ENCODE results near the gene KRT4.

The KRT4 gene

DNA sequence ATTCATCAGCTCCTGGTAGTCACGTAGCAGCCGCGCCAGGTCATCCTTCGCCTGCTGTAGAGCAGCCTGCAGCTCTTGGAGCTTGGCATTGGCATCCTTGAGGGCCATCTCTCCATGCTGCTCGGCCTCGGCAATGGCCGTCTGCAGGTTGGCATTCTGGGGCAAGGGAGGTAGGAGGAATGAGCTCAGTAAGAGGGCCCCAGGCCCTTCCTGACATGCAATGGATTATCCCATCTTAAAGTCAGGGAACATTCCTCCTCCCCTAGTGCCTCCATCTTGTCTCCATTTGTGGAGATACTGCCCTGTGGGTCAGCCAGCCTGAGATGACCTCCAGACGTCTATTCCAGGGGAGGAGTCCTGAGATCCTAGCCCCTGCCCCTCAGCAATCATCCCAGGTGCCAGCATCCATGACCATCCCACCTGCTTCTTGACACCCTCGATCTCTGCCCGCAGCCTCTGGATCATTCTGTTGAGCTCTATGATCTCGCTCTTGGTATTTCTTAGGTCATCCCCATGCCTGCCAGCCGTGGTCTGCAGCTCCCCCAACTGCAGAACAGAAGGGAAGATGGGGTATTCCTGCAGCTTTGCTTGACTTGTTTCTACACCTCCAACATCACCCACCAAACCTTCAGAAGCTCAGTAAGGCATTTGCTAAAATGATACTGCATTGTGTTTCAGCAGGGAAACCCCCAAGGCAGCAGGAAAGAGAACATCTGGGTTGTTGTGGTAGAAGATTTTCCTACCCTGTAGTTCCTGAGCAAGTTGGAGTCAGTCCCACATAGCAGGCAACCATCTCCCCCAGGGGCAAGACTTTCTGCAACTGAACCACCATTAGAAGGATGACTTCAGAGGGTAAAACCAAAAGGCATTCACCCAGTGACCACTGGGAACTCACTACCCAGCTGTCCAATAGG is 22.4 kb downstream of the KRT4 start:
- no peak for DNase-seq

DNA sequence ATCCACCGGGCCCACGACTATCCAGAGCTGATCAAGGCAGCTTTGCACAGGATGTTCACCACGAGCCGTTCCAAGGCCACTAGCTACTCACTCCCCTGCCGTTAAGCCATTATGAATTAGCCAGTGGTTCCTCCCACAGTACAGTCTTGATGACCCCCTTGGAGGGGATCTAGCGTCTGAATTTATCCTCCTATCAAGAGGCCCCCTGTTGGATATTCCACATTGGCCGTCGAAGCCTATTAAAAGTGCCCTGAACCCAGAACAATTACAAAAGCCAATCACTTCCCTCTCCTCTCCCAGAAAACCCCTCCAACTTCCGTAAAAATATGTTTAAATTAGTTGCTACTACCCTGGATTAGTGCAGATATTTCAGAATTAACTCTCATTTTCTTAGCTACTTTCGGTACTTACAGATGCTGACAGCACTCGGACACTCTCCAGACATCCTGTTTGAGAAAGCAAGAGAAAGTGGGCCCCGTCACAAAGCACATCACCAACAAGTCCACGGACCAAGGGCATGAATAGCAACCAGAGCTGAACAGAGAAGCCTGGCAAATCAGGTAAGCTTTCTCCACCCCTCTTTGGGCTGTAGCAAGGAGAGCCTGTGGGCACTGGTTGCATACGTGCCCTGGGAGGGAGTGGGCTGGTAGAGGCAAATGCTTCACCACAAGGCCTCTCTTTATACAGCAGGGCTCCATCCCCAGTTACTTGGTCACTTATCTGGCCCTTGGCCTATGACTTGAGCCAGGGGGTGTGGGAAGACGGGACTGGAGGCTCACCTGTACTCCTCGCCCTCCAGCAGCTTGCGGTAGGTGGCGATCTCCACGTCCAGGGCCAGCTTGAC is 23.3 kb downstream of the KRT4 start:
- DNase-seq: no peak

DNA sequence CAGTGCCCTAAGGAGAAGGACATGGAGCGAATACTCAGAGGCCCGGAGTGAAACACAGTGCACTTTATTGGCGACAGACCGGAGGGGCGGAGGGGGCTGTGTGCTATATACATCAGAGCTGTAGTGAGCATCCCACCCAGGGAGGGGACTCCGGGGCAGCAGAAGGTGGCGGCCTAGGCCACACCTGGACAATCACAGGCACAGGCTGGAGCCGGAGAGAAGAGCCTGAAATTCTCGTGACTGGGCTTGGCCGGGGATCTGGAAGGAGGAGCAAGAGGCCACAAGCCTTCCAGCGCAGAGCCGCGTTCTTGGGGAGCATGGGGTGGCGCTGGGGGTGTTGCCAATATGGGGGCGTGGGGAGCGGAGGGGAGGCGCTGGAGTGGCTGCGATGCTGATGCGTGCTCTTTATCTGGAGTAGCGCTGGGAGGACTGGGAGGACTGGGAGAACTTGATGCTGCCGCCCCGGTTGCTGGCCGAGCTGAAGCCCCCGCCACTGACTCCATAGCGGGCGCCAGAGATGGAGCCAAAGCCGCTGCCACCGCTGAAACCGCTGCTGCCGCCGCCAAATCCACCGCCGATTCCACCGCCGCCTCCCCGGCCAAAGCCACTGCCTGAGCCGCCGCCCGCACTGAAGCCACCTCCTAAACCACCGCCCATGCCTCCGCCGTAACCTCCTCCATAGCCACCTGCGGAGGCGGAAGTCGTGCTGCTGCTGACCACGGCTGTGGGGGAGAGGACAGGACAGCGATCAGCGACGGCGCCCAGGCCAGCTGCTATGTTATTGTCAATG is 24.1 kb downstream of the KRT4 start:
- no peak for DNase-seq

DNA sequence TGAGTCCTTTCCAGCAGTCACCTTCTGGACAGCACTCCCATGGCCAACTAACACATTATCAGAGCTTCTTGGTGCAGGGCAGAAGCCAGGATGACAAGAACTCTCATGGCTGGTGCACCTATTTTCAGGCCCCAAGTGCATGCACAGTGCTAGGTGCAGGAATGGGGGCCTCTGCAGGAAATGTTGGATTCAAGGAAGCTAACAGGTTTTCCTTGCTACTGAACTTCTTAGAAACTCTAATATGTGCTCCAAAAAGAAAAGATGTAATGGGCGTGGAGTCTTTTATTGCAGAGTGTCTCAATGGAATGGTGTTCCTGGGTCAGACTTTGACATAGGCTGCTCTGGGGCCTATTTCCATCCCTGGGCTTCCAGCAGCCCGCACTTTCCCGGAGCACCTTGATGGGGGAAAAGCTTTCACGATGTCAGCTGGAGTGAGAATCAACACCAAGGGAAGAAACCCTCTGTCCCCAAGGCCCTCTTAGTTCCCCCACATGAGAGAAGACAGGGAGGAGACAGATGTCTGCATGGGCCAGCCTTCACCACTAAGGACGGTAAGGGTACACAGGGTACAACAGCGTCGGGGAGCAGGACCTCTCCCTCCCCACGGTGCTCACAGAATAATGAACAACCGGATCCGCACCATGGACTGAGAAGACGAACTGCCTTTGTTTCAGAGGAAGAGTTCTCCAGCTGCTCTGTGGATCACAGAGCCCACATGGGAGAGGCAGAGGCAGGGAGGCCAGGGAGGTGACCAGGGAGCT is 24.9 kb downstream of the KRT4 start:
- DNase-seq: no peak

DNA sequence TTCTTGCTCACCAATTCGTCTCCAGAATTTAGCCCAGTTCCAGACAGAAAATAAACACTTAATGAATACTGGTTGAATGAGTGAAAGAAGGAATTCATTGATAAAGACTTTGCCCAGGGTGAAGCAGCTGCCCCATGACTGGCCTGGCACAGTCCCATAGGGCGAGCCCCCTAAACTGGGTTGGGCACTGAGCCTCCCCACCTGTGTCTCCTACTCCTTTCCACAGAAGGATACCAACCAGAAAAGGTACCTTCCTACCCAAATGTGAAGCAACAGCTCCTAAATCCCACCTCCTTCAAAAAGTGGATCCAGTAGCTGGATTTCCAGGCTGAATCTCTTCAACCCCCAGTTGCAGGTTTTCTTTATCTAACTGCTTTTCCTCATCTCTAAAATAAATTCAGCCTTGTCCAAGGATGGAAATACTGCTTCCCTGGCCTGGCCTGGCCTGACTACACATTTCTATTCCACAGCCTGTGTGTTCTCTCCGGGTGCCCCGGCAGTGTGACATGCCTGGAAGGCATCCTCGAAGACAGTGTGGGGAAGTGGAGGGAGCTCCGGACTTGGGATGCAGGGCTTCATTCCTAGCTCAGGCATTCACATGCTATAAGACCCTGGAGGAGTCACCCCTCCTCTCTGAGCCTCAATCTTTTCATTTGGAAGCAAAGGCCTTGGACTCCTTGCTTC is 25.6 kb downstream of the KRT4 start:
- DNase-seq: no peak

DNA sequence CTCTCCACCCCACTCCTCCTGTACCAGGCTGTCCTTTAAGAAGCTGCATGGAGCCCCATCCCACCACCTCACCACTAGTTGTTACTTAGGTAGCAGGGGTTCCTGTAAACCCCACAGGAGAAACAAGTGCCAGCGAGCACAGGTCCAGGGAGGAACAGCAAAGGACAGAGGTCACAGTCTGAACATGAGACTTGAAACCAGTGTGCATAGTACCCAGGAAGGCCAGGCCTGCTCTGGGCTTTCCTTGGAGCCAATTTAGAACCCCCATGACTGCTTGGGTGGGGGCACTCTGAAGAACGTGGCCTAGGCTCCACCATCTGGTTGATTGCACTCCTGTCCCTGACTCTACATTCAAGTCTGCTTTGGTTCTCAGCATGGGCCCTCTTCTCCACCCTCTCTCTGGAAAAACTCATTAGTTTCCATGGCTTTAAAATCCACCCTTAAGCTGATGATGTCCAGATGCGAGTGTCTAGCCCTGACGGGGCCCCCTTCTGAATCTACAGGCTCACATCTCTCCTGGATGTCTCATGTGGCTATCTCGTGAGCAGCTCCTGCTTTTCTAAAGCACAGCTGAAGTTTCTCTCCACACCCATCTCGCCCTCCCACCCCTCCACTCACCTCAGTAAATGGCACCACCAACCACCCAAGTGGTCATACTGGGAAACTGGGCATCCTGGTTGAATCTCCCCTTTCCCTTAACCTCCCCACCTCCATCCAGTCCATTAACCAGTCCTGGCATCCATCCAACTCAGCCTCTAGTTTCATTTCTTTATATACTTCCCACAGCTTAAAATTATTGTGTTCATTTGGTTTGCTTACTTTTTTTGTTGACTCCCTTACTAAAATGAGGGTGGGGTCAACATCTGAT is 26.4 kb downstream of the KRT4 start:
- DNase-seq: no peak

DNA sequence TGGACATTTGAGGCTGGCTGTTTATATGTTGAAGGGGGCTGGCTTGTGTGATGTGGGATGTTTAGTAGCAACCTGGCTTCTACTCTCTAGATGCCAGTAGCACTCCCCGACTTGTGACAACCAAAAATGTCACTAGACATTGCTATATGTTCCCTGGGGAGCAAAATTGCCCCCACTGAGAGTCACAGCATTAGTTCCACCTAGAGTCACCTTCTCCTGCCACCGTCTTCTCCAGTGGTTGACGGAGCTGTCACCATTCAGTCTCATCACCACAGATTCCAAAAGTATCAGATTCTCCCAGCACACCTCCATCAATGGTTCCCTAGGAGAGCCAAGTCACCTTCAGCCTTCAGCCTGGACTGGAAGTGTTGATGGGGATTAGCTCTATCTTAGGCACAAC is 29.0 kb downstream of the KRT4 start:
- DNase-seq: no peak

DNA sequence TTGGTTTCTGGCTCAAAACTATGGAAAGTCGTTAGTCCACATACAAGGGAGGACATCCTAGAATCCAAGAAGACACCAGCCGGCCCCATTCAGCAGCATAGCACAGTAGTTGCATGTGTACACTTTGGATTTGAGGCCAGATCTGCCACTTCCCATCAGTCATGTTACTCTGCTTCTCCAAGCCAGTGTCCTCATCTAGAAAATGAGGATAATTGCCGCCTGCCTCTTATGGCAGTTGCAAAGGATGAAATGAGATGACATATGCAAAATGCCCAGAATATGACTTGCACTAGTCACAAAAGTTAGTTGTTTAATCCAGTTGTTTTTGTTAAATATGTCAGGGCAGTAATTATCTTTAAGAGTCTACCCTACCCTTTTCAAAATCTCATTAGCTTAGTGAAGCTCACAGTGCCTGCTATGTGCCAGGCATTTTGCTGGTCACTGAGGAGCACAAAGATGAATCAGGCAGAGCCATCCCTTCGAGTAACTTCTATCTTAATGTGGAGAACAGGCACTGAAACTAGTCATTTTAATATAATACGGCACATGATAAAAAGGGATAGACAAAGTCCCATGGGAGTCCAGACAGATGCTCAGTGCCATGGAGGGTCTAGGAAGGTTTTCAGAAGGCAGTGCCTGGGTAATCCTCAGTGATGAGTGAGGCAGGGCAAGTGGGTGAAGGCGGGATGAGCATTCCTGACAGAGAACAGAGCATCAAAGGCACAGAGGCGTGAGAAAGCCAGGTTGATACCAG is 30.2 kb downstream of the KRT4 start:
- no peak for DNase-seq

DNA sequence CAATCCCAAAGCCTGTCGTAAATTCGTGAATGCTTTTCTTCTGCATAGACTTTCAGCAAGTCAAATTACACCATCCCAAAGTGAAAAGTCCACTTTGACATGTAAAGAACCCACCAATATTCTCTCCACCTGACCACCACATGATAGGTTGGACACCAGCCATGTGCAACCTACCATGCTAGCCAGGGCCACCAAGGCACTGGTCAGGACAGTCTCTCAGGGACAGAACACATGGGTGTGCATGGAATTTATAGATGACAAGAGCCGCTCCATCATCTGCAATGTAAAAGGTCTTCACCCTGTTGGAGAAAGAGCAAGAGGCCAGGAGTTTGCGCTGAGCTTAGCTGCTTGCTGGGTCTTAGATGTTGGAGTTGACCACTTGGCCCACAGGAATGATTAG is 31.4 kb downstream of the KRT4 start:
- DNase-seq: no peak

DNA sequence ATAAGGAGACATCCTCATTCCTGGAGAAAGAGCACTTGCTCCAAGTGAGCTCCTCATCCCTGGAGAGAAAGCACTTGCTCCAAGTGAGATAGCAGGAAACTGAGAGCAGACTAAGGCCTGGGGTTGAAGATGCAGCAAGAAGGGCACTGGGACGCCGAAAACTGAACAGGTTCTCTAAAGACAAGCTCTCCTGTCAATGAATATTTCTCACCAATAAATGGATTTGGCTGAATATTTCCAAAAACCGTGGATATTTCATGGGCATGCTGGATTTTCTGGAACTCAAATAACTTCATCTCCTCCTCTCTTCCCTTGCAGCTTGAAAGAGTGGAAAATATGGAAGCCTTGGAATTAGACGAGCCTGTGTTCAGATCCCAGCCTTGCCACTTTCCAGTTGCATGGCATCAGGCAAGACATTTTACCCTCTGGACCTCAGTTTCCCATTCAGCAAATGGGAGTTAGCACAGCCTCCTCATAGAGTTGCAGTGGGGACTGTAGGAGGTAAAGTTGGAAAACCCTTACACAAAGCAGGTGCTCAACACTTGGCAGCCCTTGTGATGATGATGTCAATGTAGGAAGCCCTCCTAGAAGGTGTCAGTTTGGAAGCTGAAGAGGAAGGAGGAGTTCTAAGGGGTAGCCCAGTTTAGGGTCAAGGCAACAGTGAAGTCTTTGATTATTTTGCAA is 32.4 kb downstream of the KRT4 start:
- no peak for DNase-seq

DNA sequence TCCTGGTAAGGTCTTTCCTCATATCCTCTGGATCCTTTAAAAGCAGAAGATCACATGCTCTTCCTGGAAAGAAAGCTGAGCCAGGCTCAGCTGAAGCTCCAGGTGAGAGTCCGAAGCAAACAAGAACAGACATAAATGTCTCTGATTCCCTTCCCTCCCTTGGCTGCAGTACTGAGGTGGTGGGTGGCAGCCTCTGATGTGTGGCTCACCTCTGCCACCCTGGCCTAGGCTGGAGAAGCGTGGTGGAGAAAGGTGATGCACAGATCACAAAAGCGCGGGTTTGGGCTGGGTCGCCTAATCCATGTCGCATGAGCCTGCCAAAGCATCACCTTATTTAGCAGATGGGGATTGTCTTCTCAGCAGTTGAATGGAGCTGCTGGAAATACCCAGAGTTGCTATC is 34.0 kb downstream of the KRT4 start:
- DNase-seq: no peak

DNA sequence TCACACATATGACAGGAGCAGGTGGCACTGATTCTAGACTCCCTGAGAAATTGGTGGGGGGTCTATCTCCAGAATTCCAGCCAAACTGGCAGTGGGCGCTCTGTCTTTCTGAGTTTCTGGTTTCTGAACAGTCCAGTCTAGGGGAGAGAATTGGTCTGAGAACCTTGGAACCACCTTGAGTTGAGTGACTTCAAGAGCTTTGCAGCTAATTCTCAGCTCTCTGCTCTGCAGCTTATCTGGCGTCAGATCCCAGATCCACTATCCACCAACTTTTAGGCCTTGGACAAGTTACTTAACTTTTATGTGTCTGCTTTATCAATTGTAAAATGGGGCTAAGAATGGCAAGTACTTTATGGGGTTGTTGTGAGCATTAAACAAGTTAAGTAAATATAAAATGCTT is 35.1 kb downstream of the KRT4 start:
- no peak for DNase-seq

DNA sequence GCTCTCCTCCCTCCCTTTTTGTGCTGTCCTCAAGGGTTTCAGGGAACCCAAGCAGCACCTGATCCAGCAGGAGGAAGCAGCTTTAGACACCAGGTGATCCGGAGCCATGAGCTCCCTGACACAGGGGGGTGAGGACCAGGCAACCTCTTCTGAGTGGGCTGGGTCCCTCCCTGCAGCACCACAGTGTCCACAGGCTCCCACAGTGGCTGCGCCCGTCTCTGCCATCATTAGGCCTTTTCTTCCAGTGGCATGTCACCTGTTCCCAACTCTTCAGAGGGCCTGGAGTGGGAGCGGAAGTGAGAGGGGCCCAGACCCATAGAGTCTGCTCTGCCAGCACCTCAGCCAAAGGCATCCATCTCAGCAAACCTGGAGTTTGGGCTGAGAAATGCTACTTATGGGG is 36.4 kb downstream of the KRT4 start:
- no peak for DNase-seq

DNA sequence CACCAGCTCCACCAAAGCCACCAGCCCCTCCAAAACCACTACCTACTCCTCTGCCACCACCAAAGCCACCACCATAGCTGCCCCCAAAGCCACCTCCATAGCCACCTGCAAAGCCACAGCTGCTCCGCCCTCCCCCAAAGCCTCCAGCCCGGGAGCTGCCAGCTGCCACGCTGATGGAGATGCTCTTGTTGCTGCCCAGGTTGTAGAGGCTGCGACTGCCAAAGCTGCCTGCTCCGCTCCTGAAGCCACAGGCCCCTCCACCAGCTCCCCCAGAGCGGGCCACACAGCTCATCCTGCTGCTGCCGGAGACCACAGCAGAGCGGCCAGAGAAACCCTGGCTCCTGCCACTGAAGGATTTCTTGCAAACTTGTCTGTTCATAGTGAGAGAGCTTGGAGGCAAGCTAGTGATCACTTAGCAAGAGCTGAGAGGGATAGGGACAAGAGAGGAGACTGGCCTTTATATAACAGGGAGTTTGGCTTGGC is 37.0 kb downstream of the KRT4 start, which contains the start of gene KRT76:
Gene KRT76, minus strand, starts transcription at position 433 of the 483 bp plus-strand sequence. Its CDS starts 54 bp downstream, at position 379.
- DNase-seq: no peak

DNA sequence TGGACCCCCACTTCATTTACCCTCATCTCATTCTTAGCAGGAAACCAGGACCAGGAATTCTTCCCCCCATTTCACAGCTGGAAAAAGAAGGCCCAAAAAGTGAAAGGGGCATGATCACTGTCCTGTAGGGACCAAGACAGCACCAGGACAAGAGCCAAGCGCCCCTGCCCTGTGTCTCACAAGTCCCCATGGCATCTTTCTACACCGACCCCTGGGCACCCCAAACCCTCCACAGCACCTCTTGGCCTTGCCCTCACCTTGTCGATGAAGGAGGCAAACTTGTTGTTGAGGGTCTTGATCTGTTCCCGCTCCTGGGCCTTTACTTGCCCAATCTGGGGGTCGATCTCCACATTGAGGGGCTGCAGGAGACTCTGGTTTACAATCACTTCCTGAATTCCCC is 37.5 kb downstream of the KRT4 start:
- no peak for DNase-seq

DNA sequence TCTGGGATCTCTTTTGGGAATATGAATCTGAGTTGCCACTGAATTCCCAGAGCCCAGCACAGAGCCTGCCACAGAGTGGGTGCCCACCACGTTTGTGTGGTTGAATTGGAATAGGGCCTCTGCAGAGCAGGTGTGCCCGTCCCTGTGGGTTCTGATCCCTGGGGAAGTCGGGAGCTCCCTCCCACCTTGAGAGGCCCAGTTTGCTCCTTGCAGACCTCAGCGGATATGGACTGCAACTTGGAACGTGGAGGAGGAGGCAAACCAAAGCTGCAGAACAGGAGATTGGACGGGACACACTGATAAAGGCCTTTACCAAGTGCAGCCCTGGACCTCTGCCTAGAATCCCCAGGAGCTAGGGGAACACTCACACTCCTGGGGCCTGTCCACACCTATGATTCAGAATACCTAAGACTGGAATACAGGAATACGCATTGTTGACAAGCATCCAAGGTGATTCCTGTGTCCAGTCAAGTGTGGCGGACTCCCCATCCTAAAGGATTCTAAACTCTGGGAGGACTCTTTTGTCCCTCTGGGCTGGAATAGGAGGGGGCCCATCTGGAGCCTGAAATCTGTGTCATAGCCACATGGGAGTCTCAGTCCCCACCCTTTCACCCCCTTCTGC is 39.2 kb downstream of the KRT4 start:
- DNase-seq: no peak

DNA sequence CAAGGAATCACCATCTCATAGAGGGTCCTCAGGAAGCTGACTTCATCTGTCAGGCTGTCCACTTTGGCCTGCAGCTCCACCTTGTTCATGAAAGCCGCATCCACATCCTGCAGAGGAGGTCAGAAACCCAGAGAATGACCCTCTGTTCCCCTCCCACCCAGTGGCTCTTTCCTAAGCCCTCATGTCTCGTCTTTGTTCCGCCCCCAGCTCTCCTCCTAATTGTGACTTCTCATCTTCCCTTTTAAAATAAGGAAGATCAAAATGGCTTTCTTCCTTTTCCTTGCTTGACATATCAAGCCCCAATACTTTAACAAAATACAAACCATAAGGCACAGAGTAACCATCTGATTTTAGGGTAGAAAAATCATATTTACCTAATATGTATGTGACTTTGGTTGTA is 41.1 kb downstream of the KRT4 start:
- DNase-seq: no peak

DNA sequence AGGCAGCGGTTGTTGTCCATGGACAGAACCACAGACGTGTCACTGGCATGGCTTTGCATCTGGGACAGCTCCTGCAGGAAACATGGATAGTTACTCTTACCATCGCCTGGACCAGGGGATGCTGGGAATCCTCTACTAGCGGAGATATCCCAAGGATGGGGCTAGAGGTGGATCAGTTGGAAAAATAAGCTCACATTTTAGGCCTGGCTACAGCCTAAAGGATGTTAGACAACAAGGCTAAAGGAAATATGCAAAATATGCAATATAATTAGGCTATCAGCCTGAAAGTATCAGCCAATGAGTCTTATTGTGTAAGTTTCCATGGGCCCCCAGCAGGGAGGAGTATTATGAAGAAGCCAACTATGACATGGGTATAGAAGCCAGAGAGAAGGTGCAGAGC is 41.7 kb downstream of the KRT4 start:
- no peak for DNase-seq

DNA sequence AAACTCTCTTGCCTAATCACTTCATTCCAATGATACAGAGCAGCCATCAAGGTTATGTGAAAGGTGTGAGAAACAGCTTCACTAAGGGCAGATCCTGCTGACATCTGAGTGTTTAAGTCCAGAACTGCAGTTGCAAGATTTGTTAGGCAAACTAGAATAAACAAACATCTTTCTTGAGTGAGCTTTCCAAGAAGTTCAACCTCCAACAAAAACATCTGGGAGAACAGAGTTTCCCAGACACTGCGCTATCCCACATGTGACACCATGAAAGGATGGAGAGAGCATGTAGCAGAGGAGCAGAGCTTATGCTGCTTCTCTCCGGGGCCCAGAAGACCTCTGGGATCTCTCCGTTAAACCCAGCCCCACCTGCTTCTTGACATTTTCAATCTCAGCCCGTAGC is 42.4 kb downstream of the KRT4 start:
- no peak for DNase-seq

All from stimulated activated naive CD4-positive, alpha-beta T cell treated with Interleukin-2 at 50 U/mL for 16 hours (primary cell).